Measurements from ENCODE around the gene RREB1. TPM values are rescaled to one million over a fixed set of nuclear protein-coding genes. Genes with fewer than 3 reads are reported as not detected.
A peak's percentile ranks its signal among the peaks of the same experiment; 100 is the strongest.

The RREB1 gene
- total and polyA plus RNA-seq, 2 experiments from 2014 or later, result 8.5 to 25.5 TPM

DNA sequence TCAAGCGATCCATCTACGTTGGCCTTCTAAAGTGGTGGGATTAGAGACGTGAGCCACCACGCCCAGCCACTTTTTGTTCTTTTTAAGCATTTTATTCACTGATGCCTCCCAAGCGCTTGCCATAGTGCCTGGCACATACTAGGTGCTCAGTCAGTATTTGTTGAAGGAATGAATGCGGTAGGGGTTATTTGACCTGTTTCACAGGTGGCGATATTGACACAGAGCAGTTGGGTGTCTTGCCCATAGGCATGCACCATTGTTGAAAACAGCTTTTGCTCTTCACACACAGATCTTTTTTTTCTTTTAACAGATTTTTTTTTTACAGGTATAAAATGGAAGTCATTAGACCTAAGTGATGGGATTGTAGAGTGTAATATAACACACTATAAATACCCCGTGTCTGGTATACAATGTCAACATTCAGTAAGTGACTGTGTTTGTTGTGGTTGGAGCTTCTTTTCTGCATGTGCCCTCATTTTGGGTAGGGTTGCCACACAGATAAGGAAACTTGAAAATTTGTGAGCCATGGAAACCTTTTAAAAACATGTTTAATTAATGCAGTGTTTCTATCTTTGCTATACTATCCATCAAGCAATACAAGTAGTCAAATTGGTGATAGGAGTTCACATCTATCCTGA is 24.8 kb downstream of the RREB1 start:
- Mint-ChIP-seq H3K27me3 (ENCODE audit: insufficient read depth, low read depth, poor library complexity) (peaks cover 4% of the 10 kb centered on the region), H3K4me1 (peaks cover 31% of the 10 kb centered on the region), H3K36me3 (ENCODE audit: low read depth) (no peaks in the 10 kb centered on the region; the same call in 2 of the 3 replicates), H3K9me3 (no peaks in the 10 kb centered on the region; the same call in 2 of the 3 replicates), H3K4me3 (no peak overlapping the region), H3K27ac (no peak overlapping the region; the same call in 1 of the 2 replicates)
- ATAC-seq (no peak), DNase-seq (ENCODE audit: low spot score) (no peak)
- peaks cover 85% of the 10 kb centered on the region for H3K79me2 ChIP-seq (replicated peaks; ENCODE audit: insufficient read depth)
- H3K27ac ChIP-seq (ENCODE audit: low read depth), result no peak overlapping the region
- H3F3A ChIP-seq (replicated peaks; ENCODE audit: low read depth), result no peaks in the 10 kb centered on the region
- peaks cover 10% of the 10 kb centered on the region; the same call in 1 of the 2 replicates for H4K20me1 ChIP-seq (replicated peaks; ENCODE audit: insufficient read depth)
- H3K36me3 ChIP-seq (ENCODE audit: insufficient read depth), result no peaks in the 10 kb centered on the region
- H3K9me2 ChIP-seq (ENCODE audit: insufficient read depth), result no peaks in the 10 kb centered on the region
- no peak overlapping the region for H2AFZ ChIP-seq
- no peak overlapping the region for H3K4me2 ChIP-seq
- no peaks in the 10 kb centered on the region for H3K27me3 ChIP-seq (ENCODE audit: insufficient read depth)
- H3K4me1 ChIP-seq (ENCODE audit: insufficient read depth), result peaks cover 10% of the 10 kb centered on the region
- TF ChIP-seq, protein P1, sequence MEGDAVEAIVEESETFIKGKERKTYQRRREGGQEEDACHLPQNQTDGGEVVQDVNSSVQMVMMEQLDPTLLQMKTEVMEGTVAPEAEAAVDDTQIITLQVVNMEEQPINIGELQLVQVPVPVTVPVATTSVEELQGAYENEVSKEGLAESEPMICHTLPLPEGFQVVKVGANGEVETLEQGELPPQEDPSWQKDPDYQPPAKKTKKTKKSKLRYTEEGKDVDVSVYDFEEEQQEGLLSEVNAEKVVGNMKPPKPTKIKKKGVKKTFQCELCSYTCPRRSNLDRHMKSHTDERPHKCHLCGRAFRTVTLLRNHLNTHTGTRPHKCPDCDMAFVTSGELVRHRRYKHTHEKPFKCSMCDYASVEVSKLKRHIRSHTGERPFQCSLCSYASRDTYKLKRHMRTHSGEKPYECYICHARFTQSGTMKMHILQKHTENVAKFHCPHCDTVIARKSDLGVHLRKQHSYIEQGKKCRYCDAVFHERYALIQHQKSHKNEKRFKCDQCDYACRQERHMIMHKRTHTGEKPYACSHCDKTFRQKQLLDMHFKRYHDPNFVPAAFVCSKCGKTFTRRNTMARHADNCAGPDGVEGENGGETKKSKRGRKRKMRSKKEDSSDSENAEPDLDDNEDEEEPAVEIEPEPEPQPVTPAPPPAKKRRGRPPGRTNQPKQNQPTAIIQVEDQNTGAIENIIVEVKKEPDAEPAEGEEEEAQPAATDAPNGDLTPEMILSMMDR (conservative IDR thresholded peaks at IDR 0.05; ENCODE audit: low read depth in 2 of 2), result 0 out of 4 replicates have a peak, but pooled peaks of 1 of the 2 experiments have one; percentile 2
- no peak for TF ChIP-seq EZH2phosphoT487 (IDR thresholded peaks at IDR 0.05; ENCODE audit: unreplicated experiment)
- no peak for TF ChIP-seq ZNF114 (CRISPR knock-in tag; IDR thresholded peaks at IDR 0.05)
- no peak overlapping the region for H3K4me3 ChIP-seq

- peaks cover 3% of the 10 kb centered on the region; the same call in 1 of the 2 replicates for H4K20me1 ChIP-seq (replicated peaks; ENCODE audit: insufficient read depth)
- no peak for TF ChIP-seq POLR2AphosphoS5 (IDR thresholded peaks at IDR 0.05; ENCODE audit: low read depth)
- no peak for TF ChIP-seq STAT1 (IDR thresholded peaks at IDR 0.05; ENCODE audit: unreplicated experiment)
- no peak for TF ChIP-seq EZH2 (IDR thresholded peaks at IDR 0.05; ENCODE audit: low read depth, unreplicated experiment)
- no peak for TF ChIP-seq NANOG (IDR thresholded peaks at IDR 0.05; ENCODE audit: borderline replicate concordance)
- TF ChIP-seq JUNB (IDR thresholded peaks at IDR 0.05; ENCODE audit: unreplicated experiment), result no peak
- no peak for TF ChIP-seq CREB1 (CRISPR knock-in tag; IDR thresholded peaks at IDR 0.05; ENCODE audit: low read depth)
- no peak for TF ChIP-seq EZH2phosphoT487 (IDR thresholded peaks at IDR 0.05; ENCODE audit: unreplicated experiment)
- TF ChIP-seq ZNF331 (CRISPR knock-in tag; IDR thresholded peaks at IDR 0.05; ENCODE audit: low read depth), result no peak
- TF ChIP-seq, protein P2, sequence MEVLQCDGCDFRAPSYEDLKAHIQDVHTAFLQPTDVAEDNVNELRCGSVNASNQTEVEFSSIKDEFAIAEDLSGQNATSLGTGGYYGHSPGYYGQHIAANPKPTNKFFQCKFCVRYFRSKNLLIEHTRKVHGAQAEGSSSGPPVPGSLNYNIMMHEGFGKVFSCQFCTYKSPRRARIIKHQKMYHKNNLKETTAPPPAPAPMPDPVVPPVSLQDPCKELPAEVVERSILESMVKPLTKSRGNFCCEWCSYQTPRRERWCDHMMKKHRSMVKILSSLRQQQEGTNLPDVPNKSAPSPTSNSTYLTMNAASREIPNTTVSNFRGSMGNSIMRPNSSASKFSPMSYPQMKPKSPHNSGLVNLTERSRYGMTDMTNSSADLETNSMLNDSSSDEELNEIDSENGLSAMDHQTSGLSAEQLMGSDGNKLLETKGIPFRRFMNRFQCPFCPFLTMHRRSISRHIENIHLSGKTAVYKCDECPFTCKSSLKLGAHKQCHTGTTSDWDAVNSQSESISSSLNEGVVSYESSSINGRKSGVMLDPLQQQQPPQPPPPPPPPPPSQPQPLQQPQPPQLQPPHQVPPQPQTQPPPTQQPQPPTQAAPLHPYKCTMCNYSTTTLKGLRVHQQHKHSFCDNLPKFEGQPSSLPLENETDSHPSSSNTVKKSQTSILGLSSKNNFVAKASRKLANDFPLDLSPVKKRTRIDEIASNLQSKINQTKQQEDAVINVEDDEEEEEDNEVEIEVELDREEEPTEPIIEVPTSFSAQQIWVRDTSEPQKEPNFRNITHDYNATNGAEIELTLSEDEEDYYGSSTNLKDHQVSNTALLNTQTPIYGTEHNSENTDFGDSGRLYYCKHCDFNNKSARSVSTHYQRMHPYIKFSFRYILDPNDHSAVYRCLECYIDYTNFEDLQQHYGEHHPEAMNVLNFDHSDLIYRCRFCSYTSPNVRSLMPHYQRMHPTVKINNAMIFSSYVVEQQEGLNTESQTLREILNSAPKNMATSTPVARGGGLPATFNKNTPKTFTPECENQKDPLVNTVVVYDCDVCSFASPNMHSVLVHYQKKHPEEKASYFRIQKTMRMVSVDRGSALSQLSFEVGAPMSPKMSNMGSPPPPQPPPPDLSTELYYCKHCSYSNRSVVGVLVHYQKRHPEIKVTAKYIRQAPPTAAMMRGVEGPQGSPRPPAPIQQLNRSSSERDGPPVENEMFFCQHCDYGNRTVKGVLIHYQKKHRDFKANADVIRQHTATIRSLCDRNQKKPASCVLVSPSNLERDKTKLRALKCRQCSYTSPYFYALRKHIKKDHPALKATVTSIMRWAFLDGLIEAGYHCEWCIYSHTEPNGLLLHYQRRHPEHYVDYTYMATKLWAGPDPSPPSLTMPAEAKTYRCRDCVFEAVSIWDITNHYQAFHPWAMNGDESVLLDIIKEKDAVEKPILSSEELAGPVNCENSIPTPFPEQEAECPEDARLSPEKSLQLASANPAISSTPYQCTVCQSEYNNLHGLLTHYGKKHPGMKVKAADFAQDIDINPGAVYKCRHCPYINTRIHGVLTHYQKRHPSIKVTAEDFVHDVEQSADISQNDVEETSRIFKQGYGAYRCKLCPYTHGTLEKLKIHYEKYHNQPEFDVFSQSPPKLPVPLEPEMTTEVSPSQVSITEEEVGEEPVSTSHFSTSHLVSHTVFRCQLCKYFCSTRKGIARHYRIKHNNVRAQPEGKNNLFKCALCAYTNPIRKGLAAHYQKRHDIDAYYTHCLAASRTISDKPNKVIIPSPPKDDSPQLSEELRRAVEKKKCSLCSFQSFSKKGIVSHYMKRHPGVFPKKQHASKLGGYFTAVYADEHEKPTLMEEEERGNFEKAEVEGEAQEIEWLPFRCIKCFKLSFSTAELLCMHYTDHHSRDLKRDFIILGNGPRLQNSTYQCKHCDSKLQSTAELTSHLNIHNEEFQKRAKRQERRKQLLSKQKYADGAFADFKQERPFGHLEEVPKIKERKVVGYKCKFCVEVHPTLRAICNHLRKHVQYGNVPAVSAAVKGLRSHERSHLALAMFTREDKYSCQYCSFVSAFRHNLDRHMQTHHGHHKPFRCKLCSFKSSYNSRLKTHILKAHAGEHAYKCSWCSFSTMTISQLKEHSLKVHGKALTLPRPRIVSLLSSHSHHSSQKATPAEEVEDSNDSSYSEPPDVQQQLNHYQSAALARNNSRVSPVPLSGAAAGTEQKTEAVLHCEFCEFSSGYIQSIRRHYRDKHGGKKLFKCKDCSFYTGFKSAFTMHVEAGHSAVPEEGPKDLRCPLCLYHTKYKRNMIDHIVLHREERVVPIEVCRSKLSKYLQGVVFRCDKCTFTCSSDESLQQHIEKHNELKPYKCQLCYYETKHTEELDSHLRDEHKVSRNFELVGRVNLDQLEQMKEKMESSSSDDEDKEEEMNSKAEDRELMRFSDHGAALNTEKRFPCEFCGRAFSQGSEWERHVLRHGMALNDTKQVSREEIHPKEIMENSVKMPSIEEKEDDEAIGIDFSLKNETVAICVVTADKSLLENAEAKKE (CRISPR knock-in tag; IDR thresholded peaks at IDR 0.05), result no peak
- TF ChIP-seq, protein P3, sequence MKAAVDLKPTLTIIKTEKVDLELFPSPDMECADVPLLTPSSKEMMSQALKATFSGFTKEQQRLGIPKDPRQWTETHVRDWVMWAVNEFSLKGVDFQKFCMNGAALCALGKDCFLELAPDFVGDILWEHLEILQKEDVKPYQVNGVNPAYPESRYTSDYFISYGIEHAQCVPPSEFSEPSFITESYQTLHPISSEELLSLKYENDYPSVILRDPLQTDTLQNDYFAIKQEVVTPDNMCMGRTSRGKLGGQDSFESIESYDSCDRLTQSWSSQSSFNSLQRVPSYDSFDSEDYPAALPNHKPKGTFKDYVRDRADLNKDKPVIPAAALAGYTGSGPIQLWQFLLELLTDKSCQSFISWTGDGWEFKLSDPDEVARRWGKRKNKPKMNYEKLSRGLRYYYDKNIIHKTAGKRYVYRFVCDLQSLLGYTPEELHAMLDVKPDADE (IDR thresholded peaks at IDR 0.05), result no peak
Observed at GRCh38 chr6:7134999-7135745, 27.4 kb downstream of the RREB1 start.

More at GRCh38 chr6:7134999-7135745, 27.4 kb downstream of the RREB1 start:
- Histone ChIP-seq H3K9me2 (ENCODE audit: insufficient read depth) (no peaks in the 10 kb centered on the region), H3K27me3 (ENCODE audit: insufficient read depth) (no peaks in the 10 kb centered on the region), H2AFZ (no peak overlapping the region), H3K36me3 (ENCODE audit: insufficient read depth) (no peaks in the 10 kb centered on the region), H3K4me1 (ENCODE audit: insufficient read depth) (peaks cover 30% of the 10 kb centered on the region), H3F3A (replicated peaks; ENCODE audit: low read depth) (no peaks in the 10 kb centered on the region), H3K27ac (ENCODE audit: low read depth) (no peak overlapping the region), H3K4me2 (no peak overlapping the region), H3K79me2 (replicated peaks; ENCODE audit: insufficient read depth) (peaks cover 80% of the 10 kb centered on the region), H3K4me3 (no peak overlapping the region)
- H3K27ac Mint-ChIP-seq, result no peak overlapping the region; the same call in 1 of the 2 replicates
- H3K4me3 Mint-ChIP-seq, result no peak overlapping the region
- peaks cover 1% of the 10 kb centered on the region for H3K27me3 Mint-ChIP-seq (ENCODE audit: insufficient read depth, low read depth, poor library complexity)
- DNase-seq (ENCODE audit: low spot score) (no peak), ATAC-seq (no peak)
- no peaks in the 10 kb centered on the region for H3K9me3 Mint-ChIP-seq
- no peaks in the 10 kb centered on the region for H3K36me3 Mint-ChIP-seq (ENCODE audit: low read depth)
- H3K4me1 Mint-ChIP-seq, result peaks cover 42% of the 10 kb centered on the region

Data from GM23338 (cell line).